HepG2 (cell line): Measurements from ENCODE around the gene SEC14L6. TPM values are rescaled to one million over a fixed set of nuclear protein-coding genes. Genes with fewer than 3 reads are reported as not detected.

ENCODE experiments used
- ATAC-seq: fragments of 200-7000 bp; cut with Tn5 transposase; 3 replicates; pipeline ENCODE4 v1.9.1; 2020; ENCODE audit warnings: mild to moderate bottlenecking, moderate library complexity
- BruUV-seq: library from RNA; stranded (reverse); fragments of 400-500 nt; replicated peaks from 2 replicates; lab custom pipeline; 2021; lab: Mats Ljungman, UMichigan
- CTCF ChIA-PET: fragments of 300-600 bp; formaldehyde crosslinking; extraction: SDS; loops from one replicate; lab custom pipeline; 2021; ENCODE audit warnings: low total read pairs, inconsistent platforms, low intra/inter-chr PET ratio; lab: Yijun Ruan, JAX
- POLR2A ChIA-PET: fragments of 350-600 bp; sonication (Branson Sonifier 250); formaldehyde crosslinking; loops from one replicate; lab custom pipeline; 2020; ENCODE audit warnings: antibody characterized with exemption, inconsistent platforms; lab: Yijun Ruan, JAX
- DNase-seq: peaks from one replicate; pipeline ENCODE4 v3.0.0-alpha.2; 2015; ENCODE audit warnings: low spot score
- FAIRE-seq: peaks from 3 replicates; lab custom pipeline; 2011; peaks lifted over from hg19 to GRCh38; lab: Jason Lieb, UNC
- H2AFZ ChIP-seq: one replicate; pipeline ENCODE4 v1.6.1; 2011; ENCODE audit warnings: low read length, inconsistent platforms
- H3K27ac ChIP-seq: fragments of 300-600 bp; 3 replicates; pipeline ENCODE4 v1.8.0; 2011; ENCODE audit warnings: mixed run types, mild to moderate bottlenecking, mixed read lengths, low read length, inconsistent platforms; ENCODE audit not compliant: insufficient read depth; ENCODE audit errors: extremely low read length
- H3K27me3 ChIP-seq, 2 experiments: fragments of 200-600 bp in 1 of 2; 2 replicates in 1 of 2; 3 replicates in 1 of 2; pipeline versions ENCODE4 v1.6.0 to v1.8.0; 2011; ENCODE audit warnings: low read length in 2 of 2, mild to moderate bottlenecking in 2 of 2, moderate library complexity in 2 of 2, inconsistent platforms in 1 of 2; ENCODE audit not compliant: insufficient read depth in 2 of 2, control insufficient read depth in 1 of 2
- H3K36me3 ChIP-seq, 2 experiments: fragments of 200-600 bp in 1 of 2; replicated peaks in 1 of 2; 2 replicates in 1 of 2; 3 replicates in 1 of 2; pipeline versions ENCODE4 v1.5.1 to v1.8.0; 2011; ENCODE audit warnings: low read length in 2 of 2, inconsistent platforms in 1 of 2; ENCODE audit not compliant: insufficient read depth in 2 of 2, control insufficient read depth in 1 of 2
- H3K4me1 ChIP-seq: 2 replicates; pipeline ENCODE4 v1.5.1; 2012; ENCODE audit warnings: low read length, inconsistent platforms; ENCODE audit not compliant: insufficient read depth
- H3K4me2 ChIP-seq: 2 replicates; pipeline ENCODE4 v1.6.0; 2011; ENCODE audit warnings: low read depth, low read length, inconsistent platforms
- H3K4me3 ChIP-seq, 3 experiments: fragments of 200-600 bp in 1 of 3; sonication (generic), shearing (Covaris generic) in 1 of 3; replicated peaks in 1 of 3; 2 replicates each; pipeline ENCODE4 v1.5.1; 2011 to 2016; ENCODE audit warnings: low read length in 3 of 3, inconsistent platforms in 2 of 3, low read depth in 2 of 3, mild to moderate bottlenecking in 2 of 3, control low read depth in 1 of 3, mixed read lengths in 1 of 3; ENCODE audit not compliant: insufficient read depth in 1 of 3
- H3K79me2 ChIP-seq: one replicate; pipeline ENCODE4 v1.6.1; 2011; ENCODE audit warnings: low read length, inconsistent platforms; ENCODE audit not compliant: insufficient read depth
- H3K9ac ChIP-seq: 2 replicates; pipeline ENCODE4 v1.6.0; 2011; ENCODE audit warnings: mild to moderate bottlenecking, low read depth, low read length, inconsistent platforms; ENCODE audit not compliant: insufficient read depth
- H3K9me3 ChIP-seq: 2 replicates; pipeline ENCODE4 v1.5.1; 2012; ENCODE audit warnings: mild to moderate bottlenecking, low read length
- H4K20me1 ChIP-seq: 2 replicates; pipeline ENCODE4 v1.6.0; 2011; ENCODE audit warnings: inconsistent platforms, mild to moderate bottlenecking, low read length, moderate library complexity; ENCODE audit not compliant: insufficient read depth
- ISX ChIP-seq: sonication (generic); formaldehyde crosslinking; conservative IDR thresholded peaks from 2 replicates; pipeline ENCODE4 v1.5.0; 2020; ENCODE audit warnings: missing genetic modification reagents
- MED8 ChIP-seq: sonication (generic); formaldehyde crosslinking; IDR thresholded peaks from 2 replicates; pipeline ENCODE4 v1.8.1; 2023; ENCODE audit warnings: mild to moderate bottlenecking, missing genetic modification reagents; ENCODE audit not compliant: insufficient replicate concordance
- PHF21A ChIP-seq: sonication (generic); formaldehyde crosslinking; IDR thresholded peaks from 2 replicates; pipeline ENCODE4 v1.5.0; 2020; ENCODE audit warnings: mild to moderate bottlenecking, missing genetic modification reagents
- SUZ12 ChIP-seq: fragments of 150-350 bp; IDR thresholded peaks from 2 replicates; pipeline ENCODE4 v1.6.1; 2014; ENCODE audit warnings: low read depth, low read length
- TRAFD1 ChIP-seq: sonication (generic); formaldehyde crosslinking; IDR thresholded peaks from 2 replicates; pipeline ENCODE4 v1.5.1; 2020; ENCODE audit warnings: missing genetic modification reagents, mild to moderate bottlenecking, borderline replicate concordance
- WIZ ChIP-seq: sonication (generic); formaldehyde crosslinking; IDR thresholded peaks from 2 replicates; pipeline ENCODE4 v1.5.1; 2020; ENCODE audit warnings: mild to moderate bottlenecking, missing genetic modification reagents
- ZNF138 ChIP-seq: sonication (generic); formaldehyde crosslinking; IDR thresholded peaks from 2 replicates; pipeline ENCODE4 v1.5.0; 2020; ENCODE audit warnings: mild to moderate bottlenecking, low read depth, missing genetic modification reagents
- ZSCAN9 ChIP-seq: IDR thresholded peaks from 2 replicates; pipeline ENCODE4 v1.6.1; 2016; ENCODE audit warnings: borderline replicate concordance
- WGBS: methylation state at CpG from one replicate; pipeline ENCODE4 v1.1.6; 2017; ENCODE audit warnings: low lambda C conversion rate; 5-methylcytosine and 5-hydroxymethylcytosine counted together
- in situ Hi-C: cut with HindIII; loops from 2 replicates; pipeline ENCODE4 v1.10.0; 2017; ENCODE audit warnings: low pct_unique_long_range_greater_than_20kb; ENCODE audit not compliant: extremely low pct_ligation_motif_present
- intact Hi-C: fragments of 100-400 bp; cut with micrococcal nuclease; formaldehyde crosslinking; loops from one replicate; pipeline ENCODE4 v1.10.0; 2022; ENCODE audit not compliant: unreplicated experiment
- polyA plus RNA-seq, 8 experiments: library from polyadenylated mRNA; depleted of rRNA in 3 of 8; stranded (reverse) in 7 of 8; unstranded in 1 of 8; fragments of >200 nt; fragmentation: Illumina TruSeq in 4 of 8; extraction: Trizol in 4 of 8; gene quantifications; 2 replicates each; pipeline versions ENCODE4 v1.2.1 to v1.2.3, GENCODE V29; 2011 to 2016; ENCODE audit warnings: low read depth in 4 of 8, missing spikeins in 1 of 8, mixed read lengths in 1 of 8; ENCODE audit not compliant: insufficient read depth in 1 of 8
- total RNA-seq, 5 experiments: library from RNA; depleted of rRNA; stranded (reverse); fragments of >200 nt; fragmentation: Illumina TruSeq; extraction: Trizol; gene quantifications; 2 replicates each; pipeline ENCODE4 v1.2.3, GENCODE V29; 2016; ENCODE audit warnings: low read depth in 1 of 5

The SEC14L6 gene
- total and polyA plus RNA-seq, 2 of the 13 experiments (the other 11 are each of a cell fraction or from before 2014, with no cell fraction given), result 0.09 to 9.3 TPM

- no peak for TF ChIP-seq TRAFD1 (CRISPR knock-in tag)
These were observed 38.3 kb downstream of the SEC14L6 start (continued) for GRCh38 chr22:30508216-30508615.

- FAIRE-seq (no peak), DNase-seq (no peak), ATAC-seq (no peak)
- Histone ChIP-seq H2AFZ (no peak overlapping the region), H3K4me3 (no peak overlapping the region), H3K27ac (no peak overlapping the region), H3K9me3 (no peaks in the 10 kb centered on the region), H3K79me2 (no peaks in the 10 kb centered on the region), H3K36me3 (no peaks in the 10 kb centered on the region), H3K9ac (no peak overlapping the region), H3K4me2 (no peak overlapping the region), H4K20me1 (no peaks in the 10 kb centered on the region), H3K4me1 (peaks cover 58% of the 10 kb centered on the region), H3K27me3 (no peaks in the 10 kb centered on the region)
- POLR2A ChIA-PET, result no interaction called here
- BruUV-seq, result no TSS peak
- CTCF ChIA-PET, result no interaction called here
- TF ChIP-seq MED8 (CRISPR knock-in tag), result no peak
- no peak for TF ChIP-seq WIZ
- no peak for TF ChIP-seq SUZ12
- no peak for TF ChIP-seq ZNF138 (CRISPR knock-in tag)
- TF ChIP-seq ISX (CRISPR knock-in tag), result no peak
- TF ChIP-seq ZSCAN9 (CRISPR knock-in tag), result no peak
- TF ChIP-seq PHF21A, result no peak
- in situ Hi-C loops (no loop called here), intact Hi-C loops (no loop called here)
- 94% methylated on average over 4 of the region's 4 CpGs for WGBS
These were observed 38.9 kb downstream of the SEC14L6 start for GRCh38 chr22:30507670-30508069.
